Stimulated activated CD4-positive, alpha-beta T cell treated with anti-CD3 and anti-CD28 coated beads, Interleukin-2, amount 100 ng/mL, for 4 hours (primary cell): ENCODE data around the gene TNFRSF4.

ENCODE experiments used
- DNase-seq: peaks from one replicate; pipeline ENCODE4 v3.0.0-alpha.2; 2020; ENCODE audit warnings: low read depth

Gene TNFRSF4

GRCh38 chr1:1217621-1218523 lies 3.9 kb upstream of the TNFRSF4 start:
- DNase-seq: no peak

- no peak for DNase-seq
Measured at GRCh38 chr1:1216770-1217620, 3.0 kb upstream of the TNFRSF4 start.

- no peak for DNase-seq
Measured at GRCh38 chr1:1215881-1216605, 2.1 kb upstream of the TNFRSF4 start.

DNA sequence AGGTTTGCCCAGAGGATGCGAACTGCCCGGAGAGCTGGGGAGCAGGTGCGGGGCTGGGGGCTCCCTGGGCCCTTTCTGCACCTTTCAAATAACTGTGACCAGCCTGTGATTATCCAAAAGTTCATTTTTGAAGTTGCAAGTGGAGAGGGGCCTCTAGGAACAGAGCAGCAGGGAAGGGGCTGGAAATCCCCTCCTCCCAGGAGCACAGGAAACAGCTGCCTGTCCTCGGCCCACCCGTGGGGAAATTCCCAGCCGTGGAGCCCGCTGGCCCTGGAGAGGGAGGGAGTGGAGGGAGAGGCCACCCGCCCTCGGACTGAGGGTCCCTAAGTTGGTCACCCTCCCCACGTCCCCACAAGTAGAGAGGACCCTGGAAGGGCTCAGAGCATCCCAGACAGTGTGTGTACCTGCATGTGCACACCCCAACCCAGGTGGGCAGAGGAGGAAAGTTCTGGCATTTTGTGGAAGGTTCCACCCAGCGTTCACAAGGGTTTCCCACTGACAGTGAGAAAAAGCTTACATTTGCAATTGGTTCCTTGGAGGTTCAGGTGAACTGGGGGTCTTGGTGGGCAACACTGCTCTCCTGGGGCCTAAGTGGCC lies 1.2 kb upstream of the TNFRSF4 start:
- no peak for DNase-seq

GRCh38 chr1:1212780-1213344 lies 1.1 kb downstream of the TNFRSF4 start:
- no peak for DNase-seq

DNA sequence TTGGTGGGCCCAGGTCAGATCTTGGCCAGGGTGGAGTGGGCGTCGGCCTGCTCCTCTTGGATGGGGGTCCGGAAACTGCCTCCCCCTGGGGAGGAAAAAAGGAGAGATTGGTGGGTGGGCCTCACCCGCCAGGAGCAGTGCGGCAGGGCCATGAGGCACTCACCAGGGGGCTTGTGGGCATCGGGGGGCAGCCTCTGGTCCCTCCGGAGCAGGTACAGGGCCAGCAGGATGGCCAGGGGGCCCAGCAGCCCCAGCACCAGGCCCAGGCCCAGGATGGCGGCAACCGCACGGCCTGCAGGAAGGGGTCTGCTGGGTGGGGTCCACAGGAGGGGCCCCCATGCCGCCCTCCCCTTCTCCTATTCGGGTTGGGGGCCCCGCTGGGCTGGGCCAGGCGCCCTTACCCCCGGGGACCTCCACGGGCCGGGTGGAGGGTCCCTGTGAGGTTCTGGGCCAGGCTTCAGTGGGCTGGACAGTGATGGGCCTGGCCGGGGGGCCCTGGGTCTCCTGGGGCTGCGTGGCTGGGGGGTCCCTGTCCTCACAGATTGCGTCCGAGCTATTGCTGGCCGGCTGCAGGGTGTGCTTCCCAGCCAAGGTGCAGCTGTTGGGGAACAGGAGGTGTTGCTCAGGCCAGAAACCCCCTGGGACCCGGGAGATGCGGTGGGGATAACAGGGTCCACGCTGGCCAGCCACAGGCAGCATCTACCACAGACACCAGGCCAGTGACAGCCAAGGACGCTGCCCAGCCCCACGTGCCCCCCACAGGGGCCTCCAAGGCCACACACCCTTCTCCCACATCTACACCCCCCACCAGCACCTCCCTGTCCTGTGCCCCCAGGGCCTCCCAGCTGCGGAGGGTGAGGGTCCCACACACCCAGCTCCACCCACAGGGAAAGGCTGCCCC lies 2.2 kb downstream of the TNFRSF4 start:
- no peak for DNase-seq

DNA sequence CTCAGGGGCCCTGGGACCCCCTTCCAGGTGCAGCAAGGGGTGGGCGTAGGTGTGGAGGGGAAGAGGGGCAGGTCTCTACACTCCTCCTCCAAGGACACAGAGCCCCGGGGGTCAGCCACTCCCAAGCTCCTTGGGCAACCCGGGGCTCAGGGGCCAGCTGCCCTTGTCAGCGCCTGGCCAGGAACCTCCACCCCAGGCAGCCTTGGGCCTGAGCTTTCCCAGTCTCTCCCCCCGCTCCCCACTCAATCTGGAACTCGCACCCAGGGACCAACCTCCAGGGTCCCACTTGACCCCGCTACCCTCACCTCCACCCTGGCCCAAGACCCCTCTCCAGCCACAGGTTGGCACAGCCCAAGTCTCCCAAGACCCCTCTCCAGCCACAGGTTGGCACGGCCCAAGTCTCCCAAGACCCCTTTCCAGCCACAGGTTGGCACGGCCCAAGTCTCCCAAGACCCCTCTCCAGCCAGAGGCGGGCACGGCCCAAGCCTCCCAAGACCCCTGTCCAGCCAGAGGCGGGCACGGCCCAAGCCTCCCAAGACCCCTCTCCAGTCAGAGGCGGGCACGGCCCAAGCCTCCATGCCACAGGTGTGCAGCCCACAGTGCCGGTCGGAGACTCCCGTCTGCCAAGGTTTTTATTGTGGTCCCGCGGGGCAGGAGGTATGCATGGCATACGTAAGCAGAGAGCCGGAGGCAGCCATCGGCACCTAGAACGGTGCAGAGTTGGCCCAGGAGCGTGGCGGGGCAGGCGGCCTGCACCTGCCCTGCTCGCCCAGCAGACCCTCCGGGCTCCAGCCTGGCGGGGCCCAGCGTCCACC lies 3.0 kb downstream of the TNFRSF4 start:
- no peak for DNase-seq

- peak; percentile 55 for DNase-seq
Measured at GRCh38 chr1:1208713-1209433, 5.1 kb downstream of the TNFRSF4 start.

DNA sequence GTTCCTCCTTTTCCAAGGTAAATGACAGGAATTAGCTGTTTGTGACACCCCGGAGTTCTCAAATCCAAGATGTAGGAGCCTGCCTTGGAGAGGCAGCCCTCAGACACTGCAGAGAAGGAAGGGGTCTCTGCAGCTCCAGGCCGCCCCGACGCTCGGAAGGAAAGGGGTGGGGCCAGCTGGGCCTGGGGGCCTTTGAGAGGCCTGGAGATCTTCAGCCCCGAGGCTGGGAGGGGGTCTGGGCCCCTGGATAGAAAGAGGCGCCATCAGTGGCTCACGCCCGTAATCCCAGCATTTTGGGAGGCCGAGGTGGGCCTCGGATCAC lies 6.4 kb downstream of the TNFRSF4 start:
- DNase-seq: no peak

GRCh38 chr1:1206966-1207531 lies 6.9 kb downstream of the TNFRSF4 start:
- no peak for DNase-seq

DNA sequence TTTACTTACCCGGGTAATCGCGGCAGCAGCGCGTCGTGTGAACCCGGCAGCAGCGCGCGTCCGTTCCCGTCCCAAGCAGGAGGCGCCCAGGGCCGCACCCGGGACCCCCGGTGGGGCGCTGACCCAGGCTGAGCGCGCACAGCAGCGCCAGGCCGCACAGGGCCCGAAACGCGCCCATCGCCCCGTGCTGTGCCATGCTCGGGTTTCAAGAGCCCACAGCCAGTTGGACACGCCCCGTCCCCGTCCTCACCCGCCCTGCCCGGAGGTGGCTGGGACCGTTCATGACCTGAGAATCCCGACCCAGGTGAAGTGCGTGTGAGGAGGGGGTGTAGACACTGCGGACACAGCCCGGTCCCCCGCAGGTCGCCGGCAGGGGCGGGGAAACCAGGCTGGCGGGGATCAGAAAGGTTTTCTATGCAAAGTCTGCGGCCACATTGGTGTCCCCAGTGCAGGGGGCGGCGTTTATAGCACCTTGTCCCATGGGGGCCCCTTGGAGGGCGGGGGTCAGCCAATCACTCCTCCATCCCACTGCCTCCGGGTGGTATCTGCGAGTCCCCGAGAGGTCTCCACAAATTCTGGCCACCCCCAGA lies 7.5 kb downstream of the TNFRSF4 start, which contains the start of gene TNFRSF18:
TNFRSF18 (minus strand) TSS at position 217 of the 590 bp plus-strand sequence; CDS start at position 196, 21 bp downstream.
- no peak for DNase-seq

GRCh38 chr1:1205769-1206375 lies 8.1 kb downstream of the TNFRSF4 start:
- no peak for DNase-seq

DNA sequence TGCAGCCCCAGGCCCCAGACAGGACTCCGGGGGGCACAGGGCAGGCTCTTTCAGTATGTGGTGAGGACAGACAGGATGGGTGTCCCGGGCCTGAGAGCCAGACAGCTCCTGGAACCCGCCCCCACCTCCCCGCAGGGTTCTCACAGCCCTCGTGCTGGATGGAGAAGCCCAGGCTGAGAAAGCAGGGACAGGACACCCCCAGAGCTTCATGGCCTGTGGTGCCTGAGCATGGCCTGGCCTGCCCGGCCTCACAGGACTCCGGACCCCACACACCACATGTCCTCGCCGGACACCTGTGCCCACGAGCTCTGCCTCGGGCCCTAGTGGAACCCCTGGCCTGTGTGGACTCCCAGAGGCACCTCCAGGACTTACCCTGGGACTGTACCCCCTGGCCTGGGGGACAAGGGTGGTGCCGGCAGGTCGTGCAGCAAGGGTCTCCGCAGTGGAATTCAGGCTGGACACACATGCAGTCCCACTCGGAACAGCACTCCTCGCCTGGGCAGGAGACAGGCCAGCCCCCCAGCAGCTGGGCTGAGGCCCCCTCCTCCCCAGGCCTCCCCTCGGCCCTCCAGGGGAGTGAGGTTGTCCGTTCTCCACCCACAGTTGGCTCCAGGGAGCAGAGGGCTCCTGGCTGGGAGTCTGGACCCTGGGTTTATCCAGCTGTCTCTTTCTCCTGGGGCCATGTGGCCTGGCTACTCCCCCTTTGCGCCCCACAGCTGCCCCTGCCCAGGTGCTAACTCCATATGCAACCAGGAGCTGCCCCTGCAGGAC lies 8.8 kb downstream of the TNFRSF4 start:
- no peak for DNase-seq

DNA sequence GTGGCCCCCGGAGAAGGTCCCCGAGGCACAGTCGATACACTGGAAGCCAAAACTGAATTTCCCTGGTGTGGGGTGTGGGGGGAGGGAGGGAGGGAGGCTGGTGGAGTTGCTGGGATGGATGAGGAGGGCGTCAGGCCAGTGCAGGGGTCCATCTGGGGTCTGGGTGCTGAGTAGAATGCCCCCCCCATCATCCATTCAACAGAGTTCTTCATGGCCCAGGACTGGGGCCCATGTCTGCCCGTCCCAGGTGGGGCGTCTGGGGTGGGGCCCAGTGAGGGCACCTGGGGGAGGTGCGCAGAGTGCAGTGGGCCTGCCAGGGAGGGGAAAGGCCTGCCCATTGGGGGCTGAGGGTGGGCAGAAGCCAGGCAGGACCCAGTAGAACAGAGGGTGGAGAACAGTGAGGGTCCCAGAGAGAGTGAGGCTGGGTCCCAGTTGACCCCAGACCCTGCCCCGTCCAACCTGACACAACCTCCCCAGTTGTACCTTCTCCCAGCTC lies 9.5 kb downstream of the TNFRSF4 start:
- no peak for DNase-seq

- no peak for DNase-seq
Measured at GRCh38 chr1:1203561-1204424, 10.2 kb downstream of the TNFRSF4 start.
